ENCODE data around the gene CEMIP.

DNA sequence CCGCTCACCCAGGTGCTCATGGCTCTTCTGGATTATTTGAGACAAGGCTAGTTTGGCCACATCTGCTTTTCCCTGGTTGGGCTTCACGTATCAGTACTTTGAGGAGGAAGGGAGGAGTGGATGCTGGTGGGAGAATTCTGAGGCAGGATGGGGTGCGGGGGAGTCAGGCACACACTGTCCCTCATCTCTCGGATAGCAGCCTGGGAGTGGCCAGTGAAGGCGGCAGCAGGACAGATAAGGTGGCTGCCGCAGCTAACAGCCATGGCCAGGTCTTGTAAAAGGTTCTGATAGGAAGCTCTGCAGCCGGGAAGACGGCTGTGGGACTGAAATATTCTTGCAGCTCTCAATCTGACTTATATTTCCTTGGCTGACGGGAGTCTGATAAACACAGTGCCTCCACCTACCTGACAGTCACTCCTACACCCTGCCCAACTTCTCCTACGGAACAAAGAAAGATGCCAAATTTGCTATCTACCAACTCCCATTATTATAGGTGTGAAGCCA lies 123.2 kb downstream of the CEMIP start:
- no peak for TF ChIP-seq POLR2A (IDR thresholded peaks at IDR 0.05; ENCODE audit: low read length)
- TF ChIP-seq, protein P1, sequence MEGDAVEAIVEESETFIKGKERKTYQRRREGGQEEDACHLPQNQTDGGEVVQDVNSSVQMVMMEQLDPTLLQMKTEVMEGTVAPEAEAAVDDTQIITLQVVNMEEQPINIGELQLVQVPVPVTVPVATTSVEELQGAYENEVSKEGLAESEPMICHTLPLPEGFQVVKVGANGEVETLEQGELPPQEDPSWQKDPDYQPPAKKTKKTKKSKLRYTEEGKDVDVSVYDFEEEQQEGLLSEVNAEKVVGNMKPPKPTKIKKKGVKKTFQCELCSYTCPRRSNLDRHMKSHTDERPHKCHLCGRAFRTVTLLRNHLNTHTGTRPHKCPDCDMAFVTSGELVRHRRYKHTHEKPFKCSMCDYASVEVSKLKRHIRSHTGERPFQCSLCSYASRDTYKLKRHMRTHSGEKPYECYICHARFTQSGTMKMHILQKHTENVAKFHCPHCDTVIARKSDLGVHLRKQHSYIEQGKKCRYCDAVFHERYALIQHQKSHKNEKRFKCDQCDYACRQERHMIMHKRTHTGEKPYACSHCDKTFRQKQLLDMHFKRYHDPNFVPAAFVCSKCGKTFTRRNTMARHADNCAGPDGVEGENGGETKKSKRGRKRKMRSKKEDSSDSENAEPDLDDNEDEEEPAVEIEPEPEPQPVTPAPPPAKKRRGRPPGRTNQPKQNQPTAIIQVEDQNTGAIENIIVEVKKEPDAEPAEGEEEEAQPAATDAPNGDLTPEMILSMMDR (IDR thresholded peaks at IDR 0.05) = no peak
- no peak for TF ChIP-seq NR3C1 (IDR thresholded peaks at IDR 0.05)
